Right lobe of liver (tissue), 6 donors: ENCODE measurements around the gene MROH2A. TPM values are rescaled to one million over a fixed set of nuclear protein-coding genes. Genes with fewer than 3 reads are reported as not detected.

Source experiments
- ATAC-seq, 4 donors: fragments of 200-7000 bp; cut with Tn5 transposase; one replicate each; pipeline ENCODE4 v1.9.1; 2020; ENCODE audit warnings: mild to moderate bottlenecking in 4 of 4, moderate library complexity in 4 of 4
- DNase-seq, 3 donors: peaks; one replicate each; pipeline ENCODE4 v3.0.0-alpha.2; 2020
- H3K27ac ChIP-seq, 3 donors: fragments of 200-600 bp; one replicate each; pipeline ENCODE4 v1.8.0; 2022
- H3K27me3 ChIP-seq, 2 donors: fragments of 200-600 bp; one replicate each; pipeline ENCODE4 v1.8.0; 2022
- H3K36me3 ChIP-seq, 4 donors: fragments of 200-600 bp; sonication (generic) in 1 of 4; one replicate each; pipeline versions ENCODE4 v1.5.1 to v1.8.0; 2017 to 2022; ENCODE audit warnings: control low read depth in 1 of 4
- H3K4me1 ChIP-seq, 4 donors: fragments of 200-600 bp; sonication (generic) in 1 of 4; one replicate each; pipeline versions ENCODE4 v1.5.1 to v1.8.0; 2017 to 2022; ENCODE audit warnings: control low read depth in 1 of 4
- H3K4me3 ChIP-seq, 3 donors: fragments of 200-600 bp; one replicate each; pipeline ENCODE4 v1.8.0; 2022
- H3K9me3 ChIP-seq, 4 donors: fragments of 200-600 bp; sonication (generic) in 1 of 4; one replicate each; pipeline versions ENCODE4 v1.5.1 to v1.8.0; 2017 to 2022; ENCODE audit warnings: control low read depth in 1 of 4
- POLR2A ChIP-seq: fragments of 450-650 bp; IDR thresholded peaks from one replicate; pipeline ENCODE4 v1.6.1; 2017; ENCODE audit warnings: antibody characterized with exemption, mild to moderate bottlenecking
- WGBS: methylation state at CpG from one replicate; pipeline ENCODE4 v1.1.6; 2018; ENCODE audit warnings: low coverage, low lambda C conversion rate; ENCODE audit not compliant: insufficient coverage; ENCODE audit errors: missing lambda C conversion rate; 5-methylcytosine and 5-hydroxymethylcytosine counted together
- intact Hi-C, 2 donors: fragments of 100-400 bp; cut with DNase I; formaldehyde crosslinking; loops; one replicate each; pipeline versions ENCODE4 v1.11.2 to v1.14.1; 2022
- total RNA-seq, 6 experiments: library from RNA; depleted of rRNA in 2 of 6; stranded (reverse); fragments of >200 nt in 2 of 6; fragmentation: NEBNext Ultra II Directional in 3 of 6; extraction: Animal tissue kit (Norgen Biotek cat#: 25700) in 3 of 6; gene quantifications; one replicate each; pipeline versions ENCODE4 v1.1.0 to v1.2.4, GENCODE V29; 2016 to 2023
- TF ChIP-seq, protein P1 (sequence below), 4 donors: fragments of 200-600 bp in 3 of 4; fragments of 450-650 bp in 1 of 4; IDR thresholded peaks; one replicate each; pipeline versions ENCODE4 v1.5.1 to v1.8.0; 2016 to 2022; ENCODE audit warnings: antibody characterized with exemption in 4 of 4, mild to moderate bottlenecking in 2 of 4
- donor health status: DM: no; HTN: yes; CAD: no.
- donor health status: DM: no; HTN: no; CAD: no.
- donor health status: DM: no; HTN: no; CAD: no.
- donor health status: DM: no; HTN: yes; CAD: no.
- donor health status: DM: no; HTN: yes; CAD: no.

The MROH2A gene
- total RNA-seq, 6 experiments from 2014 or later: 0.49 to 7.6 (median 2.0) TPM

DNA sequence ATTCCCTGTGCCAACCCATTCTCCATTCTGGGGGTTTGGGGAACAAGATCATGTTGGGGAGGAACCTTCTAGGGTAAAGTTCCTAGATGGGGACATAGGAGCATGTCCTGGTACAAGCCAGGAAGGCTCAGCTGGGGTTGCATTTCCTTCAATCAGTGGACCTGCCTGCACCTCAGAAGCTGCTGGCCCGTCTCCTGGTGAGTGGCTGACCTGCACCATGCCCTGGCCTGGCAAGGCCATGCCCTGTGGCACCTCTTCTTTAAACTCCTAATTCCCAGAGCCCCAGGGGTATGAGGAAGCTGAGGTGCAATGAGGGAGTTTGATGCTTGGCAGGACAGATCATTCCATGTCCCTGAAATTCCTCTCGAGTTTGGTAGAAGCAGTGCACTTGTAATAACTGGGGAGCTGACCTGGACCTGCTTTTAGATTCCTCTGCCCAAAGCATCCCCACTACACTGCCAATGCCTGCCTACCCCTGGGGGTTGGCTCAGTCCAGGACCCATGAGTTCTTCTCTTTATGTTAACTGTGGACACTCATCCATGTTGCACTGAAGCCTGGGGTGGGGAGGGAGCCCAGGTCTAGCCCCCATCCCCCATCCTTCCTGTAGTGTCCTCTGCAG is 25.3 kb downstream of the MROH2A start:
- ATAC-seq: no peak
- Histone ChIP-seq H3K27ac (no peak overlapping the region), H3K4me3 (no peak overlapping the region), H3K4me1 (no peaks in the 10 kb centered on the region), H3K27me3 (no peaks in the 10 kb centered on the region), H3K9me3 (no peaks in the 10 kb centered on the region), H3K36me3 (no peaks in the 10 kb centered on the region)
- no peak for TF ChIP-seq POLR2A
- intact Hi-C loops: no loop called here
- no peak for DNase-seq
- no CpG with 5 or more reads among the region's 2 CpGs for WGBS

DNA sequence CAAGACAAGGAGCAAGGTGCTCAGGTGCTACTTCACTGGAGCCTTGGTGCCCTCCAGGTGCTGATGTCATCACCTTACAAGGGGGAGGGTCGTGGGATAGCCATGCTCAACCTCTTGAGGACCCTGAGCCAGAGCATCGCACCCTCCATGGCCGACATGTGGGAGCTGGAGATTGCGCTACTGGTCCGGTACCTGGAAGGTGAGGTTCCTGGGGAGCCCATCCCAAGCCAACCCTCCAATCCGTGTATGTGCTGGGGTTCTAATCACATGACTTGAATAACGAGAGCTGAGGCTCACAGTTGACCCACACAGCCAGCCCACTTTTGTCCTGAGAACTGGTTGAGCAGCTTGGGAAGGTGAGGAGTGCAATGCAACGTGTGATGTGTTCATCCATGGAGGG is 25.9 kb downstream of the MROH2A start:
- 68% methylated on average over 4 of the region's 8 CpGs for WGBS
- H3K27me3 ChIP-seq: no peaks in the 10 kb centered on the region
- DNase-seq (no peak), ATAC-seq (no peak)
- intact Hi-C loops: no loop called here
- H3K9me3 ChIP-seq: no peaks in the 10 kb centered on the region
- no peak overlapping the region for H3K27ac ChIP-seq
- no peak overlapping the region for H3K4me3 ChIP-seq
- H3K4me1 ChIP-seq: no peaks in the 10 kb centered on the region
- TF ChIP-seq, protein P1, sequence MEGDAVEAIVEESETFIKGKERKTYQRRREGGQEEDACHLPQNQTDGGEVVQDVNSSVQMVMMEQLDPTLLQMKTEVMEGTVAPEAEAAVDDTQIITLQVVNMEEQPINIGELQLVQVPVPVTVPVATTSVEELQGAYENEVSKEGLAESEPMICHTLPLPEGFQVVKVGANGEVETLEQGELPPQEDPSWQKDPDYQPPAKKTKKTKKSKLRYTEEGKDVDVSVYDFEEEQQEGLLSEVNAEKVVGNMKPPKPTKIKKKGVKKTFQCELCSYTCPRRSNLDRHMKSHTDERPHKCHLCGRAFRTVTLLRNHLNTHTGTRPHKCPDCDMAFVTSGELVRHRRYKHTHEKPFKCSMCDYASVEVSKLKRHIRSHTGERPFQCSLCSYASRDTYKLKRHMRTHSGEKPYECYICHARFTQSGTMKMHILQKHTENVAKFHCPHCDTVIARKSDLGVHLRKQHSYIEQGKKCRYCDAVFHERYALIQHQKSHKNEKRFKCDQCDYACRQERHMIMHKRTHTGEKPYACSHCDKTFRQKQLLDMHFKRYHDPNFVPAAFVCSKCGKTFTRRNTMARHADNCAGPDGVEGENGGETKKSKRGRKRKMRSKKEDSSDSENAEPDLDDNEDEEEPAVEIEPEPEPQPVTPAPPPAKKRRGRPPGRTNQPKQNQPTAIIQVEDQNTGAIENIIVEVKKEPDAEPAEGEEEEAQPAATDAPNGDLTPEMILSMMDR (IDR thresholded peaks at IDR 0.05): no peak
- no peak for TF ChIP-seq POLR2A
- H3K36me3 ChIP-seq: no peaks in the 10 kb centered on the region

DNA sequence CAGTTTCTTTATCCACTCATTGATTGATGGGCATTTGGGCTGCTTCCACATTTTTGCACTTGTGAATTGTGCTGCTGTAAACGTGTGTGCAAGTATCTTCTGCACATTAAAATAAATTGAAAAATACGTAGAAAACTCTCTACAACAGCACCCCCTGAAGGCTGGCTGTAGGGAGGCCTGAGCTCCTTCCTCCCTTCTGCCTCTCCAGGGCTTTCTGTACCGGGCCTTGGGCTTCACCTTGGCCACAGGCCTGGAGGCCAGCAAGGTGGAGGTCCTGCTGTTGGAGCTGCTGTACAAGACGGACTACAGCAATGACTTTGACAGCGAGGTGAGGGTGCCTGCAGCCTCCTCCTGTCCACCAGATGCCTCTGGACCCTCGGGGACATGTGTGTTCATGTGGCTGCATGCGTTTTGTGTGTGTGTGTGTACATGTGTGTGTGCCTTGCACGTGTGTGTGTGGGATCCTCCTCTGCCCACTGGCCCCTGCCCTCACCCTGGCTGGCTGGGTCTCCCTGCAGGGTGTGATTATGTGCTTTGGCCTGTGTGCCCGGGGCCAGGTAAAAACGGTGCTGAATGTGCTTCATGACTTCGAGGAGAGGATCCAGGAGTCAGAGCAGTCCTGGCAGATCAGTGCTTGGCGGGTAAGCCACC is 29.2 kb downstream of the MROH2A start:
- no peaks in the 10 kb centered on the region for H3K9me3 ChIP-seq
- DNase-seq (no peak), ATAC-seq (no peak)
- H3K36me3 ChIP-seq: no peaks in the 10 kb centered on the region
- H3K4me3 ChIP-seq: no peak overlapping the region
- H3K27ac ChIP-seq: no peak overlapping the region
- no peaks in the 10 kb centered on the region for H3K4me1 ChIP-seq
- intact Hi-C loops: no loop called here
- WGBS: 49% methylated on average over 2 of the region's 12 CpGs
- no peak for TF ChIP-seq POLR2A
- TF ChIP-seq, protein P1 (IDR thresholded peaks at IDR 0.05): no peak
- H3K27me3 ChIP-seq: no peaks in the 10 kb centered on the region

DNA sequence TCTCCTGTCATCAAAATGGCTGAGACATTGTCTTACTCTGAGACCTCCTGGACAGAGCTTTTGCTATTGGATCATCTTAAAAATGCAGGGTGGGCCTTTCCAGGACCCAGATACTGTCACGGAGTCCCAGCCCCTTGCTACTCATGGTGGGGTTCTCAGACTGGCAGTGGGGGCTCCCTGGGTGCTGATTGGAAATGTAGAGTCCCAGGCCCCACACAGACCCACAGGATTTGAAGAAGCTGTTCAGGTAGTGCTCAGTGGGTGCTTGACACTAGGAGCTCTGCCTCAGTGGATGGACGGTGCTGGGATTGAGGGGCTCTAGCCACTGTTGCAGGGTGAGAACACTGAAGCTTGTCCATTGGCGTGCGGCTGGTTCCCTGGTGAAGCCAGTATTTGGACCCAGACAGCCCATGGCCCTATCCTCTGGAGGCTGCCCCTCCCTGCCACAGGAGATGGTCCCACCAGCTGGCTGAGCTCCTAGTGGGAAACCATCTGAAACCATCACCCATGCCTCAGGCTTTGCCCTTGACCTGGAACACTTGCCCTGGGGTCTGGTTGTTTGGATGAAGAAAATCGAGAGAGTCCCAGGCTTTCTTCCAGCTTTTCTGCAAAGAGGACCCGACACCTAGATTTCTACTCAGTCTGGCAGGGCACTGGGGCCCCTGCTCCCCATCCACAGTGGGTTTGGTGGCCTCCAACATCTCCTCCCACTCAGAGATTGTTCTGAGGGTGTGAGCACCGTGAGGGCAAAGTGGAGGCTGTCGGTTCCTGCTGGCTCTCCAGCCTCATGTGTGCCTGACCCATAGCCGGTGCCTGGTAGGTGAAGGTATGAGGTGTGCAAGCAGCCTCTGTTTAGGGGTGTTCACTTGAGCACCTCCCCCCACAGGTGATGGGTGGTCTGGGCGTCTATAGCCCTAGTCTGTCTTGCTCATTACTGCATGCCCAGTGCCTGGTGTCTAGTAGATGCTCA is 30.1 kb downstream of the MROH2A start:
- DNase-seq: peak in 1 of 3 donors; percentile 40
- Histone ChIP-seq H3K9me3 (no peaks in the 10 kb centered on the region), H3K4me1 (no peaks in the 10 kb centered on the region), H3K36me3 (no peaks in the 10 kb centered on the region), H3K4me3 (no peak overlapping the region), H3K27me3 (no peaks in the 10 kb centered on the region), H3K27ac (no peak overlapping the region)
- TF ChIP-seq, protein P1 (IDR thresholded peaks at IDR 0.05): no peak
- no peak for TF ChIP-seq POLR2A
- no peak for ATAC-seq
- 60% methylated on average over 3 of the region's 10 CpGs for WGBS
- intact Hi-C loops: no loop called here
